ENCODE measurements around the gene RTKN. TPM values are rescaled to one million over a fixed set of nuclear protein-coding genes. Genes with fewer than 3 reads are reported as not detected.

RTKN gene
- total and polyA plus RNA-seq, 2 experiments from 2014 or later: 74.2 to 77.5 TPM

- H3K4me1 ChIP-seq (ENCODE audit: insufficient read depth): peaks cover 13% of the 10 kb centered on the region
- no peak overlapping the region for H3K4me2 ChIP-seq
Measured at GRCh38 chr2:74384051-74384450, 57.7 kb downstream of the RTKN start.

GRCh38 chr2:74383254-74383653, 58.5 kb downstream of the RTKN start:
- H3K4me2 ChIP-seq: no peak overlapping the region
- no peak for DNase-seq (ENCODE audit: low spot score)
- no peak overlapping the region for H3K4me3 ChIP-seq
- no peak overlapping the region for H3K27ac ChIP-seq
- H4K20me1 ChIP-seq (ENCODE audit: insufficient read depth, poor library complexity, severe bottlenecking): peaks cover 41% of the 10 kb centered on the region
- no peaks in the 10 kb centered on the region for H3K27me3 ChIP-seq
- H2AFZ ChIP-seq: no peak overlapping the region
- H3K79me2 ChIP-seq: peaks cover 97% of the 10 kb centered on the region
- no peaks in the 10 kb centered on the region for H3K9me2 ChIP-seq (replicated peaks; ENCODE audit: insufficient read depth)
- H3K4me1 ChIP-seq (ENCODE audit: insufficient read depth): peaks cover 13% of the 10 kb centered on the region
- no peaks in the 10 kb centered on the region for H3K9me3 ChIP-seq (ENCODE audit: low read depth)
- no peak for TF ChIP-seq EZH2phosphoT487 (IDR thresholded peaks at IDR 0.05; ENCODE audit: low read depth, severe bottlenecking, unreplicated experiment)
- TF ChIP-seq CTCF (IDR thresholded peaks at IDR 0.05; ENCODE audit: poor library complexity): no peak
- TF ChIP-seq EZH2 (IDR thresholded peaks at IDR 0.05; ENCODE audit: borderline replicate concordance): no peak
- WGBS (ENCODE audit: low lambda C conversion rate, missing lambda C conversion rate): 57% methylated on average over 1 of the region's 1 CpG
- H3K36me3 ChIP-seq (replicated peaks; ENCODE audit: insufficient read depth, low read depth): no peaks in the 10 kb centered on the region

More at GRCh38 chr2:74384051-74384450, 57.7 kb downstream of the RTKN start:
- Histone ChIP-seq H3K27ac (no peak overlapping the region), H3K9me3 (ENCODE audit: low read depth) (no peaks in the 10 kb centered on the region), H3K36me3 (replicated peaks; ENCODE audit: insufficient read depth, low read depth) (no peaks in the 10 kb centered on the region), H2AFZ (no peak overlapping the region), H3K79me2 (peaks cover 97% of the 10 kb centered on the region), H3K9me2 (replicated peaks; ENCODE audit: insufficient read depth) (no peaks in the 10 kb centered on the region), H3K27me3 (no peaks in the 10 kb centered on the region), H3K4me3 (no peak overlapping the region), H4K20me1 (ENCODE audit: insufficient read depth, poor library complexity, severe bottlenecking) (peaks cover 45% of the 10 kb centered on the region)
- no peak for DNase-seq (ENCODE audit: low spot score)
- 93% methylated on average over 3 of the region's 3 CpGs for WGBS (ENCODE audit: low lambda C conversion rate, missing lambda C conversion rate)
- TF ChIP-seq EZH2 (IDR thresholded peaks at IDR 0.05; ENCODE audit: borderline replicate concordance) (no peak), EZH2phosphoT487 (IDR thresholded peaks at IDR 0.05; ENCODE audit: low read depth, severe bottlenecking, unreplicated experiment) (no peak), CTCF (IDR thresholded peaks at IDR 0.05; ENCODE audit: poor library complexity) (no peak)

- DNase-seq (ENCODE audit: low spot score): no peak
- Histone ChIP-seq H3K27me3 (no peaks in the 10 kb centered on the region), H4K20me1 (ENCODE audit: insufficient read depth, poor library complexity, severe bottlenecking) (peaks cover 39% of the 10 kb centered on the region), H3K9me2 (replicated peaks; ENCODE audit: insufficient read depth) (no peaks in the 10 kb centered on the region), H3K27ac (no peak overlapping the region), H3K36me3 (replicated peaks; ENCODE audit: insufficient read depth, low read depth) (no peaks in the 10 kb centered on the region), H3K4me3 (no peak overlapping the region), H3K9me3 (ENCODE audit: low read depth) (no peaks in the 10 kb centered on the region), H3K4me1 (ENCODE audit: insufficient read depth) (peaks cover 13% of the 10 kb centered on the region), H3K79me2 (peaks cover 88% of the 10 kb centered on the region), H2AFZ (no peak overlapping the region), H3K4me2 (no peak overlapping the region)
- TF ChIP-seq CTCF (IDR thresholded peaks at IDR 0.05; ENCODE audit: poor library complexity) (no peak), EZH2 (IDR thresholded peaks at IDR 0.05; ENCODE audit: borderline replicate concordance) (no peak), EZH2phosphoT487 (IDR thresholded peaks at IDR 0.05; ENCODE audit: low read depth, severe bottlenecking, unreplicated experiment) (no peak)
- 93% methylated on average over 3 of the region's 3 CpGs for WGBS (ENCODE audit: low lambda C conversion rate, missing lambda C conversion rate)
Measured at GRCh38 chr2:74381751-74382150, 60.0 kb downstream of the RTKN start.
